Mucosa of descending colon (tissue), 3 donors: Measurements from ENCODE around the gene RPL5. TPM values are rescaled to one million over a fixed set of nuclear protein-coding genes. Genes with fewer than 3 reads are reported as not detected.
A peak's percentile ranks its signal among the peaks of the same experiment; 100 is the strongest.

Source experiments
- ATAC-seq: fragments of 200-7000 bp; cut with Tn5 transposase; one replicate; pipeline ENCODE4 v1.9.1; 2020; ENCODE audit warnings: mild to moderate bottlenecking, moderate library complexity
- DNase-seq, 3 donors: peaks; one replicate each; pipeline ENCODE4 v3.0.0-alpha.2; 2020
- H3K36me3 ChIP-seq: fragments of 200-600 bp; one replicate; pipeline ENCODE4 v1.8.0; 2021; ENCODE audit warnings: low read depth, mild to moderate bottlenecking
- H3K4me1 ChIP-seq: fragments of 200-600 bp; one replicate; pipeline ENCODE4 v1.8.0; 2021; ENCODE audit warnings: low read depth, mild to moderate bottlenecking
- H3K4me3 ChIP-seq: fragments of 200-600 bp; one replicate; pipeline ENCODE4 v1.8.0; 2021; ENCODE audit warnings: mild to moderate bottlenecking
- H3K9me3 ChIP-seq: fragments of 200-600 bp; one replicate; pipeline ENCODE4 v1.8.0; 2021; ENCODE audit warnings: mild to moderate bottlenecking
- CTCF ChIP-seq: fragments of 200-600 bp; IDR thresholded peaks from one replicate; pipeline ENCODE4 v1.8.0; 2022; ENCODE audit warnings: antibody characterized with exemption, mild to moderate bottlenecking
- intact Hi-C, 2 donors: fragments of 100-400 bp; cut with DNase I in 1 of 2; cut with micrococcal nuclease in 1 of 2; formaldehyde crosslinking; loops; one replicate each; pipeline versions ENCODE4 v1.11.0 to v1.11.1; 2022; cut with DNase I, micrococcal nuclease
- total RNA-seq, 3 donors: library from RNA; stranded (reverse); fragmentation: NEBNext Ultra II Directional in 2 of 3; extraction: Animal tissue kit (Norgen Biotek cat#: 25700) in 2 of 3; gene quantifications; one replicate each; pipeline versions ENCODE4 v1.2.1 to v1.2.4, GENCODE V29; 2021 to 2023
- donor health status: DM: no; HTN: no; CAD: no; lungs with moderate emphysema.
- donor health status: DM: no; HTN: no; CAD: no.
- donor health status: DM: no; HTN: yes; CAD: no.

RPL5 gene
- total RNA-seq, 3 donors from 2014 or later, result 627 to 944 (median 705) TPM

DNA sequence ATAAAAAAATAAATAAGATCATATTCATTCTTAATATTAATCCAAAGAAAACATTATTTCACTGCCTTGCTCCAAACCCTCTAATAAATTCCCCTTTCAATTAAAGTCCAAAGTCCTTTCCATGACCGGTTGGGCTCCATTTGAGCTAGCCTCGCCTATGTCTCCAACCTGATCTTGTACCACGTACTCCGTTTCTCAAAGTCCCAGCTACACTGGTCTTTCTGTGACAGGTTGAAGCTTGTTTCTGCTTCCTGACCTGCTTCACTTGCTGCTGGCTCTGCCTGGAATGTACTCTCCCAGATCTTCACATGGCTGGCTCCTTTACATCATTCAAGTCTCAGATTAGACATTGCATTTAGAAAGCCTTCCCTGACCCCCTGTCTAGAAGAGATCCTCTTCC is 16.4 kb downstream of the RPL5 start:
- H3K9me3 ChIP-seq, result no peaks in the 10 kb centered on the region
- H3K4me1 ChIP-seq, result no peaks in the 10 kb centered on the region
- no peaks in the 10 kb centered on the region for H3K36me3 ChIP-seq
- peak; percentile 29 for ATAC-seq
- no peak for TF ChIP-seq CTCF
- no peak overlapping the region for H3K4me3 ChIP-seq
- DNase-seq, result no peak
- intact Hi-C loops, result no loop called here

DNA sequence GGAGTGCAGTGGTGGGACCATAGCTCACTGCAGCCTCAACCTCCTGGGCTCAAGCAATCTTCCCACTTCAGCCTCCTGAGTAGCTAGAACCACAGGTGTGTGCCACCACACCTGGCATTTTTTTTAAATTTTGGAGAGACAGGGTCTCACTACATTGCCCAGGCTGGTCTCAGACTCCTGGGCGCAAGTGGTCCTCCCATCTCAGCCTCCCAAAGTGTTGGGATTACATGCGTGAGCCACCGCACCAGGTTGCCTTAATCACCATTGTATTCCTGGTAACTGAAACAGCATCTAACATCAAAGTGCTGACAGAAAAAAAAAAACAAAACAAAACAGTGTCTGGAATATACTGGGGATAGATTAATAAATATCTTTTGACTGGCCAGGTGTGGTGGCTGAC is 18.2 kb downstream of the RPL5 start:
- Histone ChIP-seq H3K4me1 (no peaks in the 10 kb centered on the region), H3K4me3 (no peak overlapping the region), H3K9me3 (no peaks in the 10 kb centered on the region), H3K36me3 (no peaks in the 10 kb centered on the region)
- intact Hi-C loops, result no loop called here
- ATAC-seq (no peak), DNase-seq (no peak)
- no peak for TF ChIP-seq CTCF

DNA sequence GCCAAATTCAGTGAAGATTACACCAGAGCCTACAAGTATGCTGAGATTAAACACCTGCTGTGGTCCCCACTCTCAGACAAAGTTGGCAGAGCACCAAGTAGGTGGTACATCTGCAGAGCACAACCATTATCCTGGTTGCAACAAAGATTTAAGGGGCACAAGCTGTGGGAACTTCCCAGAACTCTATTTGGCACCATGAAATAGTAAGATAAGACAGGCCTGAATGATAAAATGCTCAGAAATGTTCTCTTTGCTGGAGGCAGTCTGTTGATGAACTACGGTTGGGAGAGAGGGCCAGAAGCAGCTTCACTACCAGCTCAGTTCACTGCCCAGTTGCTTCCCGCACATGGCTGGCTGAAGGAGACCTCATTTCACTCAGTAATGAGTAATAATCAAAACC is 19.9 kb downstream of the RPL5 start:
- no peaks in the 10 kb centered on the region for H3K36me3 ChIP-seq
- H3K9me3 ChIP-seq, result no peaks in the 10 kb centered on the region
- TF ChIP-seq CTCF, result no peak
- H3K4me3 ChIP-seq, result no peak overlapping the region
- DNase-seq (no peak), ATAC-seq (no peak)
- no peaks in the 10 kb centered on the region for H3K4me1 ChIP-seq
- intact Hi-C loops, result no loop called here

- no peaks in the 10 kb centered on the region for H3K9me3 ChIP-seq
- intact Hi-C loops, result no loop called here
- H3K4me3 ChIP-seq, result no peak overlapping the region
- H3K36me3 ChIP-seq, result no peaks in the 10 kb centered on the region
- DNase-seq (no peak), ATAC-seq (no peak)
- no peaks in the 10 kb centered on the region for H3K4me1 ChIP-seq
- TF ChIP-seq CTCF, result no peak
Observed at GRCh38 chr1:92853299-92853698, 21.5 kb downstream of the RPL5 start.

- H3K36me3 ChIP-seq, result no peaks in the 10 kb centered on the region
- no peaks in the 10 kb centered on the region for H3K4me1 ChIP-seq
- no peak overlapping the region for H3K4me3 ChIP-seq
- intact Hi-C loops, result no loop called here
- no peaks in the 10 kb centered on the region for H3K9me3 ChIP-seq
- ATAC-seq (peak; percentile 73), DNase-seq (peak in 1 of 3 donors; percentile 37)
- TF ChIP-seq CTCF, result no peak
Observed at GRCh38 chr1:92854101-92854785, 22.4 kb downstream of the RPL5 start.

GRCh38 chr1:92855236-92855635 is 23.4 kb downstream of the RPL5 start:
- intact Hi-C loops, result no loop called here
- DNase-seq (no peak), ATAC-seq (no peak)
- Histone ChIP-seq H3K36me3 (no peaks in the 10 kb centered on the region), H3K4me3 (no peak overlapping the region), H3K4me1 (peaks cover 3% of the 10 kb centered on the region), H3K9me3 (no peaks in the 10 kb centered on the region)
- TF ChIP-seq CTCF, result no peak
